Measurements from ENCODE around the gene GPBP1L1.

DNA sequence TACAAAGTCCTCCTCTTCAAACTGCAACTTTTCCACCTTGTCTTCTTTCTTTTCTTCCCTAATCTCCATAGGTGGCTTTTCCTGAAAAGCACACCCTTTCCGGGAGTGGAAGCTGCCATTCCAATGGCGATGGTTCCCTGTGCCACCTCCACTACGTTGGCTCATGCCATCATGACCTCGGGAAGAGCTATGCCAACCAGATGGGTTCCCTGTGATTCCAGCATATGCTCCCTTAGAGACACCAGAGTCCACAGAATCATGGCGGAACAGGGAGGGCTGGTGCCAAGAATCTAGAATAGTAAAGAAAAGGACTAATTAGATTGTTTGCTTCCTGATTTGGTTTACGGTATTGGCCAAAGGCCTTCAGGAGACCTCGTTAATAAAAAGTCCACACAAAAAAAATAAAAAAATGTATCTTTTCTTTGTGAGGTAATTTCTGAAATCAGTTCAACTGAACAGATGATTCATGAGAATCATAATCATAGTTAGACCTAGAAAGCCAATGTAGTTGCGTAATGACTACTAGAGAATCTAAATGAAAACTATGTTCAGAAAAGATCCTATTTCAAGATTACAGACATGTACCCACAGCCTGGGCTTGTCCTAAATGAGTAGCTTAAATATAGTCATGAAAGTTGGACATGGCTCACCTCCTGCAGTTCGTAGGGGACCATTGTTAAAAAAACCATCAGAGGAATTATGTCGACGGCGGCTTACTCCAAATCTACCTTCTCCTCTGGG, 31.6 kb downstream of the GPBP1L1 start:
- TF ChIP-seq, protein P1, sequence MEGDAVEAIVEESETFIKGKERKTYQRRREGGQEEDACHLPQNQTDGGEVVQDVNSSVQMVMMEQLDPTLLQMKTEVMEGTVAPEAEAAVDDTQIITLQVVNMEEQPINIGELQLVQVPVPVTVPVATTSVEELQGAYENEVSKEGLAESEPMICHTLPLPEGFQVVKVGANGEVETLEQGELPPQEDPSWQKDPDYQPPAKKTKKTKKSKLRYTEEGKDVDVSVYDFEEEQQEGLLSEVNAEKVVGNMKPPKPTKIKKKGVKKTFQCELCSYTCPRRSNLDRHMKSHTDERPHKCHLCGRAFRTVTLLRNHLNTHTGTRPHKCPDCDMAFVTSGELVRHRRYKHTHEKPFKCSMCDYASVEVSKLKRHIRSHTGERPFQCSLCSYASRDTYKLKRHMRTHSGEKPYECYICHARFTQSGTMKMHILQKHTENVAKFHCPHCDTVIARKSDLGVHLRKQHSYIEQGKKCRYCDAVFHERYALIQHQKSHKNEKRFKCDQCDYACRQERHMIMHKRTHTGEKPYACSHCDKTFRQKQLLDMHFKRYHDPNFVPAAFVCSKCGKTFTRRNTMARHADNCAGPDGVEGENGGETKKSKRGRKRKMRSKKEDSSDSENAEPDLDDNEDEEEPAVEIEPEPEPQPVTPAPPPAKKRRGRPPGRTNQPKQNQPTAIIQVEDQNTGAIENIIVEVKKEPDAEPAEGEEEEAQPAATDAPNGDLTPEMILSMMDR (IDR thresholded peaks at IDR 0.05 in 2 of 3, conservative IDR thresholded peaks at IDR 0.05 in 1 of 3; ENCODE audit: borderline replicate concordance in 1 of 3, insufficient read depth in 1 of 3, low read depth in 2 of 3, low read length in 2 of 3): no peak
- no peak for TF ChIP-seq JUND (IDR thresholded peaks at IDR 0.05)
- TF ChIP-seq, protein P2, sequence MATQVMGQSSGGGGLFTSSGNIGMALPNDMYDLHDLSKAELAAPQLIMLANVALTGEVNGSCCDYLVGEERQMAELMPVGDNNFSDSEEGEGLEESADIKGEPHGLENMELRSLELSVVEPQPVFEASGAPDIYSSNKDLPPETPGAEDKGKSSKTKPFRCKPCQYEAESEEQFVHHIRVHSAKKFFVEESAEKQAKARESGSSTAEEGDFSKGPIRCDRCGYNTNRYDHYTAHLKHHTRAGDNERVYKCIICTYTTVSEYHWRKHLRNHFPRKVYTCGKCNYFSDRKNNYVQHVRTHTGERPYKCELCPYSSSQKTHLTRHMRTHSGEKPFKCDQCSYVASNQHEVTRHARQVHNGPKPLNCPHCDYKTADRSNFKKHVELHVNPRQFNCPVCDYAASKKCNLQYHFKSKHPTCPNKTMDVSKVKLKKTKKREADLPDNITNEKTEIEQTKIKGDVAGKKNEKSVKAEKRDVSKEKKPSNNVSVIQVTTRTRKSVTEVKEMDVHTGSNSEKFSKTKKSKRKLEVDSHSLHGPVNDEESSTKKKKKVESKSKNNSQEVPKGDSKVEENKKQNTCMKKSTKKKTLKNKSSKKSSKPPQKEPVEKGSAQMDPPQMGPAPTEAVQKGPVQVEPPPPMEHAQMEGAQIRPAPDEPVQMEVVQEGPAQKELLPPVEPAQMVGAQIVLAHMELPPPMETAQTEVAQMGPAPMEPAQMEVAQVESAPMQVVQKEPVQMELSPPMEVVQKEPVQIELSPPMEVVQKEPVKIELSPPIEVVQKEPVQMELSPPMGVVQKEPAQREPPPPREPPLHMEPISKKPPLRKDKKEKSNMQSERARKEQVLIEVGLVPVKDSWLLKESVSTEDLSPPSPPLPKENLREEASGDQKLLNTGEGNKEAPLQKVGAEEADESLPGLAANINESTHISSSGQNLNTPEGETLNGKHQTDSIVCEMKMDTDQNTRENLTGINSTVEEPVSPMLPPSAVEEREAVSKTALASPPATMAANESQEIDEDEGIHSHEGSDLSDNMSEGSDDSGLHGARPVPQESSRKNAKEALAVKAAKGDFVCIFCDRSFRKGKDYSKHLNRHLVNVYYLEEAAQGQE (IDR thresholded peaks at IDR 0.05; ENCODE audit: low read depth): no peak
- no peak for TF ChIP-seq POLR2AphosphoS5 (IDR thresholded peaks at IDR 0.05; ENCODE audit: low read depth, low read length)
- TF ChIP-seq POLR2A (IDR thresholded peaks at IDR 0.05; ENCODE audit: borderline replicate concordance, extremely low read depth, insufficient read depth, insufficient read length): no peak
- no peak for TF ChIP-seq SIN3A (IDR thresholded peaks at IDR 0.05; ENCODE audit: low read depth)
- no peak for TF ChIP-seq EZH2 (IDR thresholded peaks at IDR 0.05)
- TF ChIP-seq, protein P3, sequence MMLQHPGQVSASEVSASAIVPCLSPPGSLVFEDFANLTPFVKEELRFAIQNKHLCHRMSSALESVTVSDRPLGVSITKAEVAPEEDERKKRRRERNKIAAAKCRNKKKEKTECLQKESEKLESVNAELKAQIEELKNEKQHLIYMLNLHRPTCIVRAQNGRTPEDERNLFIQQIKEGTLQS (IDR thresholded peaks at IDR 0.05): no peak
- no peak for TF ChIP-seq RAD21 (IDR thresholded peaks at IDR 0.05; ENCODE audit: low read depth)
- no peak for TF ChIP-seq ZFX (IDR thresholded peaks at IDR 0.05)
- TF ChIP-seq EZH2phosphoT487 (IDR thresholded peaks at IDR 0.05; ENCODE audit: borderline replicate concordance): no peak

Measured in HCT116 (cell line).